Prostate gland (tissue), 2 donors: ENCODE results near the gene ZNF211.

Experiments
- POLR2A ChIP-seq: fragments of 450-650 bp; IDR thresholded peaks from one replicate; pipeline ENCODE4 v1.6.1; 2016; ENCODE audit warnings: antibody characterized with exemption, mild to moderate bottlenecking
- TF ChIP-seq, protein P1 (sequence below), 4 experiments: fragments of 200-600 bp in 2 of 4; fragments of 450-650 bp in 2 of 4; sonication (generic) in 2 of 4; IDR thresholded peaks; 1 replicate in 3 of 4; 2 replicates in 1 of 4; pipeline ENCODE4 v1.5.1; 2016 to 2019; ENCODE audit warnings: antibody characterized with exemption in 4 of 4, mild to moderate bottlenecking in 2 of 4, moderate library complexity in 2 of 4

DNA sequence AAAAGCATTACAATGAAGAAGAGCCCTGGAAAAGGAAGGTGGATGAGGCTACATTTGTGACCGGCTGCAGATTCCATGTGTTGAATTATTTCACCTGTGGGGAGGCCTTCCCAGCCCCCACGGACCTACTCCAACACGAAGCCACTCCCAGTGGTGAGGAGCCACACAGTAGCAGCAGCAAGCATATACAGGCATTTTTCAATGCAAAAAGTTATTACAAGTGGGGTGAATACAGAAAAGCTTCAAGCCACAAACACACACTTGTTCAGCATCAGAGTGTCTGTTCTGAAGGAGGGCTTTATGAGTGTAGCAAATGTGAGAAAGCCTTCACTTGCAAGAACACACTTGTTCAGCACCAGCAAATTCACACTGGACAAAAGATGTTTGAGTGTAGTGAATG lies 53.8 kb downstream of the ZNF211 start:
- TF ChIP-seq, protein P1, sequence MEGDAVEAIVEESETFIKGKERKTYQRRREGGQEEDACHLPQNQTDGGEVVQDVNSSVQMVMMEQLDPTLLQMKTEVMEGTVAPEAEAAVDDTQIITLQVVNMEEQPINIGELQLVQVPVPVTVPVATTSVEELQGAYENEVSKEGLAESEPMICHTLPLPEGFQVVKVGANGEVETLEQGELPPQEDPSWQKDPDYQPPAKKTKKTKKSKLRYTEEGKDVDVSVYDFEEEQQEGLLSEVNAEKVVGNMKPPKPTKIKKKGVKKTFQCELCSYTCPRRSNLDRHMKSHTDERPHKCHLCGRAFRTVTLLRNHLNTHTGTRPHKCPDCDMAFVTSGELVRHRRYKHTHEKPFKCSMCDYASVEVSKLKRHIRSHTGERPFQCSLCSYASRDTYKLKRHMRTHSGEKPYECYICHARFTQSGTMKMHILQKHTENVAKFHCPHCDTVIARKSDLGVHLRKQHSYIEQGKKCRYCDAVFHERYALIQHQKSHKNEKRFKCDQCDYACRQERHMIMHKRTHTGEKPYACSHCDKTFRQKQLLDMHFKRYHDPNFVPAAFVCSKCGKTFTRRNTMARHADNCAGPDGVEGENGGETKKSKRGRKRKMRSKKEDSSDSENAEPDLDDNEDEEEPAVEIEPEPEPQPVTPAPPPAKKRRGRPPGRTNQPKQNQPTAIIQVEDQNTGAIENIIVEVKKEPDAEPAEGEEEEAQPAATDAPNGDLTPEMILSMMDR (IDR thresholded peaks at IDR 0.05): no peak
- TF ChIP-seq POLR2A: no peak
